Endodermal cell (in vitro differentiated cells): ENCODE results near the gene SFRP2. TPM values are rescaled to one million over a fixed set of nuclear protein-coding genes. Genes with fewer than 3 reads are reported as not detected.

Source experiments
- DNase-seq: peaks from one replicate; pipeline ENCODE4 v3.0.0-alpha.2; 2017
- H3K27ac ChIP-seq: 2 replicates; pipeline ENCODE4 v1.5.1; 2013; ENCODE audit warnings: mild to moderate bottlenecking, low read depth, low read length, moderate library complexity
- H3K27me3 ChIP-seq: 2 replicates; pipeline ENCODE4 v1.6.1; 2013; ENCODE audit warnings: mild to moderate bottlenecking, low read length, moderate library complexity; ENCODE audit not compliant: insufficient read depth, control insufficient read depth, poor library complexity, severe bottlenecking
- H3K36me3 ChIP-seq: 2 replicates; pipeline ENCODE4 v1.7.0; 2013; ENCODE audit warnings: mild to moderate bottlenecking, low read length, moderate library complexity; ENCODE audit not compliant: control insufficient read depth, insufficient read depth
- H3K4me1 ChIP-seq: one replicate; pipeline ENCODE4 v1.7.0; 2013; ENCODE audit warnings: low read length; ENCODE audit not compliant: control insufficient read depth, insufficient read depth
- H3K4me3 ChIP-seq: 2 replicates; pipeline ENCODE4 v1.5.1; 2013; ENCODE audit warnings: mild to moderate bottlenecking, low read length, moderate library complexity
- H3K9ac ChIP-seq: 2 replicates; pipeline ENCODE4 v1.6.1; 2013; ENCODE audit warnings: mild to moderate bottlenecking, low read length, moderate library complexity; ENCODE audit not compliant: poor library complexity, severe bottlenecking; ENCODE audit errors: extremely low read depth
- H3K9me3 ChIP-seq: 2 replicates; pipeline ENCODE4 v1.6.1; 2013; ENCODE audit warnings: mild to moderate bottlenecking, low read length, moderate library complexity; ENCODE audit not compliant: control insufficient read depth
- H3K27ac Mint-ChIP-seq: 2 replicates; pipeline ENCODE4 v1.8.0; 2020; ENCODE audit warnings: mixed read lengths
- H3K27me3 Mint-ChIP-seq: 2 replicates; pipeline ENCODE4 v1.8.0; 2021; ENCODE audit warnings: mild to moderate bottlenecking, mixed read lengths; ENCODE audit not compliant: insufficient read depth
- H3K36me3 Mint-ChIP-seq: 2 replicates; pipeline ENCODE4 v1.8.0; 2020; ENCODE audit warnings: low read depth, mixed read lengths
- H3K4me1 Mint-ChIP-seq: 2 replicates; pipeline ENCODE4 v1.8.0; 2020; ENCODE audit warnings: mixed read lengths
- H3K4me3 Mint-ChIP-seq: 2 replicates; pipeline ENCODE4 v1.8.0; 2020; ENCODE audit warnings: mild to moderate bottlenecking, moderate library complexity, mixed read lengths
- H3K9me3 Mint-ChIP-seq: 2 replicates; pipeline ENCODE4 v1.8.0; 2020; ENCODE audit warnings: mild to moderate bottlenecking, mixed read lengths
- WGBS, 2 experiments: methylation state at CpG; one replicate each; pipeline versions ENCODE4 v1.1.5 to v1.1.7; 2013; ENCODE audit warnings: missing lambda C conversion rate in 2 of 2, mixed read lengths in 1 of 2; ENCODE audit not compliant: insufficient coverage in 1 of 2, insufficient read length in 1 of 2; 5-methylcytosine and 5-hydroxymethylcytosine counted together
- total RNA-seq, 2 donors: library from RNA; stranded (reverse); fragmentation: NEBNext Ultra II Directional in 1 of 2; extraction: Animal tissue kit (Norgen Biotek cat#: 25700) in 1 of 2; gene quantifications; 2 replicates in 1 of 2; 3 replicates in 1 of 2; pipeline ENCODE4 v1.2.1, GENCODE V29; 2021
- TF ChIP-seq, protein P1 (sequence below): fragments of 200-600 bp; sonication (generic); conservative IDR thresholded peaks from 2 replicates; pipeline ENCODE4 v1.5.0; 2021; ENCODE audit warnings: antibody characterized with exemption, mild to moderate bottlenecking

SFRP2 gene
- total RNA-seq, 2 donors from 2014 or later: 5.3 to 69.1 TPM

GRCh38 chr4:153735906-153736461 is 52.9 kb downstream of the SFRP2 start:
- no peak for DNase-seq
- no peak overlapping the region for H3K4me3 Mint-ChIP-seq
- H3K36me3 ChIP-seq: no peaks in the 10 kb centered on the region
- TF ChIP-seq, protein P1, sequence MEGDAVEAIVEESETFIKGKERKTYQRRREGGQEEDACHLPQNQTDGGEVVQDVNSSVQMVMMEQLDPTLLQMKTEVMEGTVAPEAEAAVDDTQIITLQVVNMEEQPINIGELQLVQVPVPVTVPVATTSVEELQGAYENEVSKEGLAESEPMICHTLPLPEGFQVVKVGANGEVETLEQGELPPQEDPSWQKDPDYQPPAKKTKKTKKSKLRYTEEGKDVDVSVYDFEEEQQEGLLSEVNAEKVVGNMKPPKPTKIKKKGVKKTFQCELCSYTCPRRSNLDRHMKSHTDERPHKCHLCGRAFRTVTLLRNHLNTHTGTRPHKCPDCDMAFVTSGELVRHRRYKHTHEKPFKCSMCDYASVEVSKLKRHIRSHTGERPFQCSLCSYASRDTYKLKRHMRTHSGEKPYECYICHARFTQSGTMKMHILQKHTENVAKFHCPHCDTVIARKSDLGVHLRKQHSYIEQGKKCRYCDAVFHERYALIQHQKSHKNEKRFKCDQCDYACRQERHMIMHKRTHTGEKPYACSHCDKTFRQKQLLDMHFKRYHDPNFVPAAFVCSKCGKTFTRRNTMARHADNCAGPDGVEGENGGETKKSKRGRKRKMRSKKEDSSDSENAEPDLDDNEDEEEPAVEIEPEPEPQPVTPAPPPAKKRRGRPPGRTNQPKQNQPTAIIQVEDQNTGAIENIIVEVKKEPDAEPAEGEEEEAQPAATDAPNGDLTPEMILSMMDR: no peak
- H3K27me3 ChIP-seq: no peaks in the 10 kb centered on the region
- H3K9ac ChIP-seq: no peak overlapping the region
- no peak overlapping the region for H3K27ac Mint-ChIP-seq
- peaks cover 8% of the 10 kb centered on the region for H3K9me3 ChIP-seq
- no peaks in the 10 kb centered on the region for H3K4me1 ChIP-seq
- H3K9me3 Mint-ChIP-seq: peaks cover 4% of the 10 kb centered on the region
- no peak overlapping the region for H3K27ac ChIP-seq
- H3K4me1 Mint-ChIP-seq: no peaks in the 10 kb centered on the region
- no peak overlapping the region for H3K4me3 ChIP-seq
- H3K27me3 Mint-ChIP-seq: no peaks in the 10 kb centered on the region
- no peaks in the 10 kb centered on the region for H3K36me3 Mint-ChIP-seq

- Mint-ChIP-seq H3K27me3 (no peaks in the 10 kb centered on the region), H3K27ac (no peak overlapping the region), H3K36me3 (no peaks in the 10 kb centered on the region), H3K9me3 (no peaks in the 10 kb centered on the region), H3K4me3 (no peak overlapping the region), H3K4me1 (no peaks in the 10 kb centered on the region)
- no peaks in the 10 kb centered on the region for H3K27me3 ChIP-seq
- no peak for DNase-seq
- H3K27ac ChIP-seq: no peak overlapping the region
- no peak overlapping the region for H3K9ac ChIP-seq
- 78% methylated on average over 4 of the region's 4 CpGs; no CpG with 5 or more reads in 1 of the 2 experiments for WGBS, 2 experiments
- H3K36me3 ChIP-seq: no peaks in the 10 kb centered on the region
- TF ChIP-seq, protein P1: no peak
- H3K4me1 ChIP-seq: no peaks in the 10 kb centered on the region
- H3K9me3 ChIP-seq: no peaks in the 10 kb centered on the region
- H3K4me3 ChIP-seq: no peak overlapping the region
Observed at GRCh38 chr4:153733751-153734448, 55.0 kb downstream of the SFRP2 start.

DNA sequence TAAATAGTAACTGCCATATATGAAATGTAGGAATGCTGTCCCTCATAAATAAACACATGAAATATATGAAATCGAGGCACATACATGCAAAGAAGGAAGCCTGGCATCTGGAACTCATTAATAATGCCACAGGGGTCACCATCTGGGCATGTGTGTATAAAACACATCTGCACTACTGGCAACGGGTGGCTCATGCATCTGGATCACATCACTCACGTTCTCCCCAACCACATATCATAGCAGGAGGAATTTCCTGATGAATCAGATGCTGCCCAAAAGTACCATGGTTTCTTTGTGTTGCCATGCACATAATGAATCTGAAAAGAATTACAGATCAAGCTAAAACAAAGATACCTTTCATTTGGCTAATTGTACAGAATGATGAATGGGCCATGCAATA is 57.6 kb downstream of the SFRP2 start:
- H3K36me3 ChIP-seq: no peaks in the 10 kb centered on the region
- H3K27me3 ChIP-seq: no peaks in the 10 kb centered on the region
- Mint-ChIP-seq H3K27me3 (no peaks in the 10 kb centered on the region), H3K27ac (no peak overlapping the region), H3K4me1 (no peaks in the 10 kb centered on the region), H3K9me3 (no peaks in the 10 kb centered on the region), H3K4me3 (no peak overlapping the region), H3K36me3 (no peaks in the 10 kb centered on the region)
- H3K9ac ChIP-seq: no peak overlapping the region
- no peak overlapping the region for H3K4me3 ChIP-seq
- DNase-seq: no peak
- WGBS, 2 experiments: 84 to 100% methylated on average over 1 to 3 of the region's 3 CpGs
- H3K4me1 ChIP-seq: no peaks in the 10 kb centered on the region
- TF ChIP-seq, protein P1: no peak
- H3K9me3 ChIP-seq: no peaks in the 10 kb centered on the region
- H3K27ac ChIP-seq: no peak overlapping the region

Other genes starting within 250 kb of the SFRP2 start
- gene TLR2, start 104.8 kb downstream of the SFRP2 start, total RNA-seq: under 1 TPM; 0.53 to 0.89 TPM
- 1 to 10 TPM; 1.7 to 4.2 TPM for gene RNF175, start 29.1 kb downstream of the SFRP2 start, total RNA-seq